GM15510 (cell line): ENCODE results near the gene LCP2.

ENCODE experiments used
- POLR2A ChIP-seq: IDR thresholded peaks from 3 replicates; pipeline ENCODE4 v1.6.1; 2011; ENCODE audit warnings: borderline replicate concordance; ENCODE audit not compliant: insufficient read length; ENCODE audit errors: extremely low read depth

The LCP2 gene

DNA sequence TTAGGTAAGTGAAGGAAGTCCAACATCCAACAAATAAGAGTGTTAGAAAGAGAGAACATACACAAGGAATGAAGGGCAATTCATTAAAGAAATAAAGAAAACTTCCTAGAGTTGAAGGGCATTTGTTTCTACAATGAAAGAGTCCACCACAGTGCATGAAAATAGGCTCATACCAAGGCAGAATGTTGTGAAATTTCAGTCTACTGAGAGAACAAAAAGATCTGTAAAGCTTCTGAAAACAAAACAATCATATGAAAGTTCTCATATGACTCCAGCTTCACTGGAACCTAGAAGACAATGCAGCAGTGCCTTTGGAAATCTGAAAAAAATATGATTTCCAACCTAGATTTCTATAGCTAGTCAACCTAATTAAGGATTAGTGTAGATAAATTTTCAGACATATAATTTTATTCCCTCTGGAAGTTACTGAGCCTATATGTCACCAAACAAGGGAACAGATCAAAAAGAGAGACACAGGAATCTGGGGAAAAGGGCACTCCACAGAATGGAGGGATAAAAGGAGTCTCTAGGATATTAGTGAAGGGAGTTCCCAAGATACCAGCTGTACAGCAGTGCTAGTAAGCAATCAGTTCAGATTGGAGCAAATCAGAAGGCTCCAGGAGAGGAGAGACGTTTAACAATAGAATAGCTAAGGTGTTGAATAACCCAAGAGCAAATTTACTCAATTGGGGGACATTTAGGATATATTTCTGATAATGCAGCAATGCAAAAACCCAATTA, 59.0 kb downstream of the LCP2 start:
- TF ChIP-seq POLR2A: no peak

DNA sequence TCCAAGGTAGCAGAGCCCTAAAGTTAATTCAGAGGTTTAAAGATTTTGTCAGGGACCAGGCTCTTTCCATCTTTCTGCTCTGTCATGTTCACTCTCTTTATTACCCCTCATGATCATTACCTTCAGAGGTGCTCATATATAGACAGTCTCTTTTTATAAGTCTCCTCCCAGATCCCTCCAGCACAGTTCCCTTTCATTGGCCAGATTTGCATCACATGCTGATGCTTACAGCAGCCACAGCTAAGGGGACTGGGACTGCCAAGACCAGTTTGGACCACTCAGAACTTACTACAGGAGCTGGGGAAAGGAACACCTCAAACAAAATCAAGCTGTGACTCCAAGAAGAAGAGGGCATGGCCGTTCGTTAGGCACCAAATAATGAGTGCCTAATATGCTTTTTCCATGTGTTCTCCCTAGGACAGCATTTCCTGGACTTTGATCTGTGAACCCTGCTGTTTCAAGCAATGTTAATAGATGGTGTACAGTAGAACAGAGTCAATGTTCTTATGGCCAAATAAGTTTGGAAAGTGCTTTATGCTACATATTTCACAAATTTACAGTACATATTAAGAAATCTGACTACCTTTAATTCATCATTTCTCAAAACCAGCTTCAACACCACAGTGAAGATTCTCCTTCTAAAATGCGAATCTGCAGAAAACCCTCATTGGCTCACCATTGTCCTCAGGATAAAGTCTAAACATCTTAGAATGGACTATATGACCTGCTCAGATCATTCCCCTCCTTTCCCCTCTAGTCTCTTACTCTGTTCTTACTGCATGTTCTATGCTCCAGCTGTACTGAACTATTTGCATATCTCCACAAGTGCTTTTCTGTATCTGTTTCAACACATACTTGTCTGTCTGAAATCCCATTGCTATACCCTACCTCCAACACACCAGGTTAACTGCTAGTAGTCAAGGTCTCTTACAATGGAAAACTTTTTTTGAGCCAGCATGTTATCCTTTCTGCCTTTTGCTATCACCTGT, 61.4 kb downstream of the LCP2 start:
- no peak for TF ChIP-seq POLR2A

DNA sequence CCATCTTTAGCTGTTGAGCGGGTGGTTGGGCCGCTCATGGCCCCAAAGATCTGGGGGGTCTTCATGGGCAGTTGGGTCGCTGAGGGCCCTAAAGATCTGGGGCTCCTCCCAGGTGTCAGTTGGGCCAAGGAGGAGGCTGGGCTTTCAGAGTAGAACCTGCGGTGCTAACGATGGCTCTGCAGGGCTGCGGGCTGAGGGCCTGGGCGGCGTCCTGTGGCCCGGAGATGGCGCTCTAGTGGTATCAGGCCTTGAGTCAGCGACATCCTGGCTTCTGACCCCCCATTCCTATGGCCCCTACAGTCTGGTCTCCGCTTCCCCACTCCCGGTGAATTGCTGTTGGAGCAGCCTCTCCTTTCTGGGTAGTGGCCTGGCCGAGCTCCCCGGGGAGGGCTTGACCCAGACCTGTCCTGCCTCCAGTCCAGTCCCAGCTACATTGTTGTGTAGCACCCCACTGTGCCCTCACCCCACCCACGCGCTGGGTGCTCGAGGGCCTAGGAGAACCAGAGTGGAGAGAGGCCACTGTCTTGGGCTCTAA, 64.2 kb downstream of the LCP2 start:
- TF ChIP-seq POLR2A: no peak

DNA sequence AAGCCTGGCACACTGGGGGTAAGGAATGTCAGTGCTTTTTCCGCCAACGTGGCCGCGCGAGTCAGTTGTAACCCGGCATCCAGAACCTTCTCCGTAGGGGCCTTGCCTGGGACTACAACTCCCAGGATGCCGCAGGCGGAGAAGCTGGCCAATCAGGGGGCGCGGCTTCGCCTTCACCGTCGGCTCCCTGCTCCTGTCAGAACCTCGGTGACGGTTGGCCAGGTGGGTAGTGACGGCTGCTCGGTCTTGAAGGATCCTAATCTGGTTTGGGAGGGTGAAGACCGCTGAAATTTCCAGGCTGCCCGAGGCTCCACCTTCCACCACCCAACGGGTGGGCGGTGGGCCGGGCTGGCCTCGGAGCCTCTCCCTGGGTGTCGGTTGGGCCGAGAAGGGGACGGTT, 64.8 kb downstream of the LCP2 start, which contains the start of gene C5orf58:
TSS of gene C5orf58 (plus strand) at position 200 of the 400 bp plus-strand sequence. CDS start 1,992 bp downstream, outside the sequence.
- TF ChIP-seq POLR2A: no peak

DNA sequence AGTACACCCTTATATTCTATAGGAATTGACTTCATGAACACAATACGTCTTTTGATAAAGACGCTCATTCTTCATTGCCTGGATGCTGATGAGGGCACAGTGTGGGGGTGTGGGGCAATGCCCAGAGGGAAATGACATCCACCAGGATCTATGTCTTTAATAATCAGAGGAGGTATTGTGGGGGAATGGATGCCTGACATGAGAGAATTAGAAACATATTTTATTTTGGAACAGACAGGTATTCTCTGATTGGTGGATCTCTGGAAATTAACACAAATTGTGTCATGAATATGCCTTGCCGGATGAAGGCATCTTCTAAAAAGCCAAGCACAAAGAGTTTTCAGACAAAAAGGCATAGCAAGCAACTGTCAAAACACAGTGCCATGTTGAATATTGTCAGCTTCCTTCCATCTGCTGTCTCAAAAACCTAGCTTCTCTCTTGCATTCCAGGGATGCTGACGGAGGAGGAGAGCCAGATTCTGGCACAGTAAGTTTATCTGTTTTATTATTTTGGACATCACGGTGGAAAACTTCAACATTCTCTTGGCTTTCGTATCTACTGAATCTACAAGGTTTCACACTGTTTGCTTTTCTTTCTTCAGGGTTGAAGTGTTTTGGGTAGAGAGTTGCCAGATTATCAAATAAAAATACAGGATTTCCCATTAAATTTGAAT, 68.7 kb downstream of the LCP2 start:
- TF ChIP-seq POLR2A: no peak

DNA sequence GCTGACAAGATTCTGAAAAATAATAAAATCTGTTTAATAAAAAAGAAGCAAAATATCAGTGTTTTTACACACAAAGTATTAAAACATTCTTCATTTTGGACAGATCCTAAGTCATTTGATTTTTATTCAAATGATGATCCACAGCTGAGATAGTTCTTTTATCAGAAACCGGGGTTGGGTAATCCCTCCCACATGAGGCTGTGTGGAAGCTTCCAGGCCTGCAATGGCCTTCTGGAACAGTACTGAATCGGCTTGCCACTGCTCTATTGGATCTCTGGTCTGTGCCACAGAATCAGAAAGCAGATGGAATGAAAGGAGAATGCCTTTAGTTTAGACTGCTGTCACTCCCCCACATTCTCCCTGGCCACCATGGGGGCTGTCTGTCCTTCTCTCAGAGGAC, 70.9 kb downstream of the LCP2 start:
- no peak for TF ChIP-seq POLR2A

DNA sequence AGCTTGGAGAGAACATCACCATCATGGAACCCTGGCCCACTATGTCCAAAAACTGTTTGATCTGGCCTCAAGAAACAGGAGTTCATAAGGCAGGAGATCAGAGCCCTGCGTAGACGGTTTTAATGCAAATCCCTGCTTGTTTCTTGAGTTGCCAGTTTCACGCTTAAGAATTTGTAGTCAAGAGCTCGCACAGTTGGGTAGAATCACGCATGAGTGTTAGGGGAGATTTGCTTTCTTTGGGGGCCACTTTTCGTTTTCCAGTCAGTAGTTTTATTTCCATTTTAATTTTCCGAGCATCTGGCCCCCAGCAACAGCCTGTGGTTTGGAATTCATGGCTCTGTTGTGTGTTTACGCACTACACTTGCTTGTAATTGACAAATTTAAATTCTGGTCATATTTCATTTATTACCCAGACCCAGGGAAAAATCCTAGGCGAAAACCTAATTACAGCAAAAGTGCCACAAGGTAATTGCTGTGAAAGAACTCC, 71.4 kb downstream of the LCP2 start:
- TF ChIP-seq POLR2A: no peak

DNA sequence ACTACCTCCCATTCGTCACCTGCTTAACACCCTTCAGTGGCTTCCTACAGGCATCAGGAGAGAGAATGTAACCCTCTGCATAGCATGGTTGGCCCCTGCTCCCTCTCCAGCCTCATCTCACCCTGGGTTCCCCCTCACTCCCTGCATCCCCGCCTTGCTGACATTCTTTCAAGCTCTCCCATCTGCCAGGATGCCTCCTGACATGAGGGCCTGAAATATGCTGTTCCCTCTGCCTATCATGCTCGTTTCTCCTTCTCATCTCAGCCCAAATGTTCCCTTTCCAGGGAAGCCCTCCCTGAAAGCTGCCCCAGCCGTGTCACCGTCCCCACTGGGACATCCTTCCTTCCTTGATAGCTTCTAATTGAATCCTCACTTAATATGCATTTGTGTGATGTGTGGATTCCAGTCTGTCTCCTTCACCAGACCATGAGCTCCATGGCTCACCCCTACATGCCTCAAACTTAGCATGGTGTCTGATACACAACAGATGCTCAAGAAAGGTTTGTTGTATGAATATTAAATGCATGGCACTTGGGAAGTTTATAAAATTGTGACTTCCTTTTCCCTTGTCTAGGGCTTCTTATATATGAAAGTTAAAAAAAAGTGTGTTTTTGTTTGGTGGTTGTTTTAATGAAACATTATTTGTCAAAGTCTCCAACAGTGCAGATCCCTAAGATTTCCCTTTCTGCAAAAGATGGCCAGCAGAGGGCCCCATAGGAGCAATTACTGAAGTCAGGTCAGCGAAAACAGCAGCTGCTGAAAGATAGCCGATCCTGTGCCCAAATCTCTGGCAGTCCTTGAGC, 72.0 kb downstream of the LCP2 start:
- TF ChIP-seq POLR2A: no peak

DNA sequence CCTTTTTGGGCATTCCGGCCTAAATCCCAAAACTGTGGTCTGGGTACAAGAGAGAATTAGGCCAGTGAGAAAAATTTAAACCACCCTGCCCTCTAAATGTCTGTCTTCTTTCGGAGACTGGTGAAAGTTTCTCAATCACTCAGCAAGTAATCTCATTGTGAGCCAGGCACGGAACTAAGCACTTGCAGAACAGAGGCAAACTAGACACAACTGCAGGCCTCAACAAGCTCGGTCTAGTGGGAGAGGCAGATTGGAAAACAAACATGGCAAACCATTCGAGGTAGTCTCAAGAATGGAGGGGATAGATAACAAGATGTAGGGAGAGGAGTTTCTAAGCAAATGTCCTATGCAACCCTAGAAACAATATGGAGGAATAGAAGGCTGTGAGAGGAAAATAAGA, 73.7 kb downstream of the LCP2 start:
- TF ChIP-seq POLR2A: no peak

DNA sequence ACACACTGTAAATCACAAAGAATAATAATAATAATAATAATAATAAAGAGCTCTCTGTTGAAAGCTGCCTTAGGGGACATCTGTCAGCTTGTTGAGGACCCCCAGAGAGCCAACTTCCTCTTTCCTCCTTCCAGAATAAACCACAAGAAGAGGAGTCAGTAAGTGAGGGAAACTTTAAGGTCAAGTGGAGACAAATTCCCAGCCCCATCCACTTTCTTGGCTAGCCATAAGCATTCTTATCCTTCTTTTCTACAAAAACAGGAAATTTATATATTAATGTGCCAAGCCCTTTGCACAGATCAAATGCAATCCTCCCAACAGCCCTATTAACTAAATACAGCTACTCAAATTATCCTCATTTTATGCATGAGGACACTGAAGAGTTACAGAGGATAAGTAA, 74.2 kb downstream of the LCP2 start:
- no peak for TF ChIP-seq POLR2A

DNA sequence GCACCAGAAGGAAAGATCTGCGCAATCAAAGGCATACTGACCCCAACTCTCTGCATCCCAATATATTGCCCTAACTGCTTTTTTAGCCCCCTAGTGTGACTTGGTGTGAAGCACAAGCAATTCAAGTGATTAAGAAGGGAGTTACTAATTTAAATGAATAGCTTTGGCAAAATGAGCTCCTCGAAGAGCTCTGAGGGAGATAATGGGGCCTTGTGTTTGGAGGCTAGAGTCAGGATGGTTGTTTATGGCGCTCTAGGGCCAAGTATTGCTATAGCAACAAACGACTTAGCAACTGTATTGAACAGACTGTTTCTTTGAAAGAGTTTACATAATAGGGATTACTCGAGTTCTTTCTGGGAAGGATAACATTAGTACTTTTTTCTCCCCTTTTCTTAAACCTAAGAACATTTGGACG, 76.2 kb downstream of the LCP2 start:
- no peak for TF ChIP-seq POLR2A

DNA sequence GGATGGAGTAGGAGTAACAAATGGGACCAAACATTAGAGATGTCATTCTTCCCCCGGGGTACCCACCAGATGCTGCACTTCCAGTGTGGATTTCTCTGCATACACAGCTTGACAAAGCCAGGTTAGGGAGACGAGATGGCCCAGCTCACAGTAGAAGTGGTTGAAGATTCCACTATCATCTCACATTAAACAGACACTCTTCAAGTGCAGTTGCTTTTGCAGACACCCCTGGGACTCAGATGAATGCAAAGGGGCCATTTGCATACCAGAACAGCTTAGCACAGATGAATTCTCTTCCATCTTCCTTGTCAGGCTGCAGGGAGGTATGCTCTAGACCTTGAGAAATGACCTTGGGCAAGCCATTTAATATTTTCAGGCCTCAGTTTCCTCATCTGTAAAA, 77.4 kb downstream of the LCP2 start:
- no peak for TF ChIP-seq POLR2A

DNA sequence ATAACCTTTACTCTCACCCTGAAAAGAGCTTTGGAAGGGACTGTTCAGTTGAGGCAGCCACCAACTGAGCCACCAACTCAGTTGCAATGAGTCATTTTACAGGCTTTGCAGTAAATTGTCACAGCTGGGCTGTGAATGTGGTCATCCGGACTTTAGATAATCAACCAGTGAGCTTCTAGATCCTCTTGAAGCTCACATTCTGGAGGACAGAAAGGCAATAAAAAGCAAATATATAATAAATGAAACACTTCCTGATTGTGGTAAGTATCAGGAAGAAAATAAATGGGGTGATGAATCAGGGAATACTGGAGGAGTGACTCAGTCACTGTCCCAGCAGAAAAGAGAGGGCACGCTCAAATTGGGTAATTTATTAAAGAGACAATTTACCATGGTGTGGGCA, 78.0 kb downstream of the LCP2 start:
- no peak for TF ChIP-seq POLR2A

DNA sequence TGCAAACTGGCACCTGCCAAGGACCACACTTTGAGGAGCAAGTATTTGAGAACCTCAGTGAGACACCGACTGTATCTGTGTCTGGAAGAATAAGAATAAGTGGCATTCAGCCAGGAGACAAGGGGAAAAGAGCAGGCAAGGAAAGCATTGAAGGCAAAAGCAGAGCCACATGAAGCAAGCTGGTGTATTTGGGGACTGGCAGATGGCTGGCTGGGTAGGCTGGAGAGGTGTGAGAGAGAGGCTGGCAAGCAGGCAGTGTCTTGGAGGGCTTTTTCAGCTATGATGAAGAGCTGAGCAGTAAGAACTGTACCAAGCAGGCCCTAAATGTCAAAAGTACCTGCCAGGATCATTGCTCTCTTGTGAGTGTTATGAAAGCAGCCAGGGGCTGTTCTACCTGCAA, 78.9 kb downstream of the LCP2 start:
- TF ChIP-seq POLR2A: no peak

DNA sequence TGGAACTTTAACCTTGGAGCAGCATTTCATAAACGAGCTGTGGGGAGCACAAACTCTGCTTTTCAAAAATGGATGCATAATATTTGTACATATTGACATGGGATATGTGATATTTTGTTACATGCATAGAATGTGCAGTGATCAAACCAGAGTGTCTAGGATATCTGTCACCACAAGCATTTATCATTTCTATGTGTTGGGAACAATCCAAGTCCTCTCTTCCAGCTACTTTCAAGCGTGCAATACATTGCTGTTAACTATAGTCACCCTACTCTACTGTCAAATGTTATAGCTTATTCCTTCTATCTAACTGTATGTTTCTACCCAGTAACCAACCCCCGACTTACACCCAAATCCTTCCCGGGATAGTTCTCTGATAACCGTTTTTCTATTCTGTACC, 79.7 kb downstream of the LCP2 start:
- TF ChIP-seq POLR2A: no peak
